AG09309 (cell line): ENCODE data around the gene LENG9.
"Not testable (repeated sequence)": the region's sequence is repeated elsewhere in the genome, so short reads cannot be mapped to it uniquely, and the experiment has no call there.

Source experiments
- DNase-seq: peaks from one replicate; pipeline ENCODE4 v3.0.0-alpha.2; 2010; ENCODE audit warnings: low read depth
- H3K4me3 ChIP-seq: 2 replicates; pipeline ENCODE4 v1.5.1; 2011; ENCODE audit warnings: mild to moderate bottlenecking, low read depth, low read length, moderate library complexity; ENCODE audit not compliant: control insufficient read depth
- TF ChIP-seq, protein P1 (sequence below): IDR thresholded peaks from 2 replicates; pipeline ENCODE4 v1.5.1; 2011; ENCODE audit warnings: mild to moderate bottlenecking, low read depth, low read length, inconsistent platforms; ENCODE audit not compliant: insufficient read depth, control insufficient read depth; ENCODE audit errors: missing control alignments

The LENG9 gene

DNA sequence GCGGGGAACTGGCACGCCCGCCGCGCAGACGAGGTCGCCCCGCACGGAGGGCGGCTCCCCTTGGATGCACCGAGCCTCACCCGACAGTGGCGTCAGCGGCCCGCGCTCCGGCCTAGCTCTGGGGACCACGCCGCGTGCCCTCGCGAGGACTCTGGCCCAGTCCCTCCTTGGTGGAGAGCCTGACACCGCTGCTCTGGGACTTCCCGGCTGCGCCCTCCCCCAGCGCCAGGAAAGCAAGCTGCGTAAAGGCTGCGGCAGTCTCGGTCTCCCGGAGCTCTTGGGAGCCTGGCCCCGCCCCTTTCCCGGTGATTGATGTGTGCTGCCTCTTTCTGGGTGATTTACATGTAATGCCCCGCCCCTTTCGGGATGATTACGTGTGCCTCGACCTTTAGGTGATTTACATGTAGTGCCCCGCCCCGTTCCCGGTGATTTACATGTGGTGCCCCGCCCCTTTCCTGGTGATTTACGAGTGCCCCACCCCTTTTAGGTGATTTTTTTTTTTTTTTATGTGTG lies at the start of gene LENG9:
Gene LENG9, minus strand, starts transcription at position 248 of the 513 bp plus-strand sequence. CDS start 252 bp downstream, outside the sequence.
- DNase-seq = peak; percentile 94
- peak within 1 kb of the TSS; percentile 58 for H3K4me3 ChIP-seq
- TF ChIP-seq, protein P1, sequence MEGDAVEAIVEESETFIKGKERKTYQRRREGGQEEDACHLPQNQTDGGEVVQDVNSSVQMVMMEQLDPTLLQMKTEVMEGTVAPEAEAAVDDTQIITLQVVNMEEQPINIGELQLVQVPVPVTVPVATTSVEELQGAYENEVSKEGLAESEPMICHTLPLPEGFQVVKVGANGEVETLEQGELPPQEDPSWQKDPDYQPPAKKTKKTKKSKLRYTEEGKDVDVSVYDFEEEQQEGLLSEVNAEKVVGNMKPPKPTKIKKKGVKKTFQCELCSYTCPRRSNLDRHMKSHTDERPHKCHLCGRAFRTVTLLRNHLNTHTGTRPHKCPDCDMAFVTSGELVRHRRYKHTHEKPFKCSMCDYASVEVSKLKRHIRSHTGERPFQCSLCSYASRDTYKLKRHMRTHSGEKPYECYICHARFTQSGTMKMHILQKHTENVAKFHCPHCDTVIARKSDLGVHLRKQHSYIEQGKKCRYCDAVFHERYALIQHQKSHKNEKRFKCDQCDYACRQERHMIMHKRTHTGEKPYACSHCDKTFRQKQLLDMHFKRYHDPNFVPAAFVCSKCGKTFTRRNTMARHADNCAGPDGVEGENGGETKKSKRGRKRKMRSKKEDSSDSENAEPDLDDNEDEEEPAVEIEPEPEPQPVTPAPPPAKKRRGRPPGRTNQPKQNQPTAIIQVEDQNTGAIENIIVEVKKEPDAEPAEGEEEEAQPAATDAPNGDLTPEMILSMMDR = no peak

DNA sequence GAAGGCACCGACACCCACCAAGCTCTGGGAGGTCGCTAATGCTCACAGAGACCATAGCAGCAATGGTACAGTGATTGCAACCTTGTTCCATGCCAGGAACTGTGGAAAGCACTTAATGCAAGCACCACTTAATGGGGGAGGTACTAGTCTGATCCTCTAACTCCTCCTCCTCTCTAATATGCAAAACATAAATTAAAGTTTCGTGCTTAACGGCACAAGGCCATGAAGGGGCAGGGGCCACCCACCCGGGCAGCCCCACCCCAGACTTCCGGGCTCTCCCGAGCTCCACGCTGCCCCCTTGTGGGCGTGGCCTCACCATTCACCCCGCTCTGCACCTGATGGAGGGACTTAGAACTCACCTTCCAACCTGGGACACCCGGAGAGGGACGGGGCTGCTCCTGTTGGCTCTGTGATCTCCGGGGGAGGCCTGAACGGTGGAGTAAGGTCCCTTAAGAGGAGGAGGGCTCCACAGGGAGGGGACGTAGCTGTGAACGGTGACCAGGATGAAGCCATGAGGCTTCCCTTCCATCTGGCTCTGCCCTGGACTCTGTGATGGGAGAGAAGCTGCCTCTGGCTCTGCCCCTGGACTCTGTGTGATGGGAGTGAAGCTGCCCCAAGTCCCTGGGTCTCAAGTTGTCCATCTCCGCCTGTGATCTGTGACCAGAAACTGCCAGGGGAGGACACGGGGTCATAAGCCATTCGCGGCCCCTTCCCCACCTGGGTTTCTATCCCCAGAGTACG lies 45.8 kb upstream of the LENG9 start:
- H3K4me3 ChIP-seq, DNase-seq: not testable (repeated sequence)

DNA sequence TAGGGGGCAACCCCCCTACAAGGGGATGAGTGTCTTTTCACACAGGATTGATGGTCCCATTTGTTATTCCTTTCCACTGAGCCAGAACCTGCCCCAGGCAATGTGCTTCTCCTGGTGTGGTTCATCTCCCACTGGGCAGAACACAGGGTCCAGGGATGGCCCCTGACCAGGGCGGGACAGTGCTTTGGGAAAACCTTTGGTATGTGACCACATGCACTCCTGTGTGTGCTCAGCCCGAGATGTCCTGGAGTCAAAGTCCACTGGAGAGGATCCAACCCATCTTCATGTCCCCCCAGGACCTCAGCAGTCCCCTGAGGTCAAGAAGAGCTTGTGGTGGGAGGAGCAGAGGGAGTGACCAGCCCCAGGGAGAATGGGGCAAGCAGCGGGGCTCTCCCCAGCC lies 44.9 kb upstream of the LENG9 start:
- not testable (repeated sequence) for H3K4me3 ChIP-seq

DNA sequence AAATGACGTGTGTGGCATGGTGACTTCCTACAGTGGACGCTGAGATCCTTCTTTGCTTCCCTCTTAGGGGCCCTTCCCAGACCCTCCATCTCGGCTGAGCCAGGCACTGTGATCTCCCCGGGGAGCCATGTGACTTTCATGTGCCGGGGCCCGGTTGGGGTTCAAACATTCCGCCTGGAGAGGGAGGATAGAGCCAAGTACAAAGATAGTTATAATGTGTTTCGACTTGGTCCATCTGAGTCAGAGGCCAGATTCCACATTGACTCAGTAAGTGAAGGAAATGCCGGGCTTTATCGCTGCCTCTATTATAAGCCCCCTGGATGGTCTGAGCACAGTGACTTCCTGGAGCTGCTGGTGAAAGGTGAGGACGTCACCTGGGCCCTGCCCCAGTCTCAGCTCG lies 44.2 kb upstream of the LENG9 start:
- DNase-seq = no peak
- H3K4me3 ChIP-seq = no peak overlapping the region
- TF ChIP-seq, protein P1 = no peak

More for the DNA sequence above, 44.9 kb upstream of the LENG9 start:
- DNase-seq = not testable (repeated sequence)

DNA sequence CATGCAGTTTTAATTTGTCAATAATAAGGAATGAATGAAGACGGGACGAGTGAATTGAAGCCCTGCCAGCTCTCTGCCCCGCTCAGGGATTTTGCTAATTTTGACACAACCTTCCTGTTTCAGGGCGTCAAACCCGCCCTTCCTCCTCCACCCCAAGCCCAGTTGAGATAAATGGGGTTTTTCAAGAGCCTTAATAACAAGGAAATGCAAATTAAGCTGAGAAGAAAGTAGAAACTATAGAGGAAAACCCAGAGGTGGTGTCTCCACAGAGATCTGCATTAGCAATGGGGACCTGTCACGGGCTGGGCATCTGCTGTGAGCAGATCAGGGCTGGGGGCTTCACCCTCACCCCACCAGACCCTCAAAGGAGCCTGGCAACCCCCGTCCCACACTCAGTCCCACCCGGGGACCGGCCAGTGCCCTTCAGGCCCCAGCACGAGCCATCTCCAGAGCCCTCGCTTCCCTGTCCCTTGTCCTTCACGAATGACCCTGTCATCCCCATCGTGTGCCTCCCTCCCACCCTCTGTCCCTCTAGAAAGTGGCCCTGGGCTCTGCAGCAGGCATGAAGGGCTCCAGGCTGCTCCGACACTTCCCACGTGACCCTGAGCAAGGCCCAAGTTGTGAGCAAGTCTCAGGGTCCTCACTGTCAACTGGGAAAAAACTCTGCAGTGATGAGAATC lies 43.6 kb upstream of the LENG9 start:
- not testable (repeated sequence) for H3K4me3 ChIP-seq, DNase-seq

DNA sequence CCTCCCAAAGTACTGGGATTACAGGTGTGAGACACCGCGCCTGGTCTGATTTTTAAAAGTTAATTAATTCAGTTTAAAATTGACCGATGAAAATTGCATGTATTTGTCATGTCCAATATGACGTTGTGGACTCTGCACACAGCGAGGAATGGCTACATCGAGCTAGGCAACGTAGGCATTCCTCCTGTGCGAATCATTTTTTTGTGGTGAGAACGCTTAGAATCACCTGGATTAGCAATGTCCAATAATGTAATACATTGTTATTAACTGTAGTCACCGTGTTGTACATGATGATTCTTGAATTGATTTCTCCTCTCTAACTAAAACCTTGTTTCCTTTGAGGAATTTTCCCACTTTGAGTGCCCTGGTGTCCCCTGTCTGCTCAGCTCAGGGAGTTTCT lies 42.5 kb upstream of the LENG9 start:
- no peak for DNase-seq
- no peak overlapping the region for H3K4me3 ChIP-seq
- TF ChIP-seq, protein P1 = no peak

DNA sequence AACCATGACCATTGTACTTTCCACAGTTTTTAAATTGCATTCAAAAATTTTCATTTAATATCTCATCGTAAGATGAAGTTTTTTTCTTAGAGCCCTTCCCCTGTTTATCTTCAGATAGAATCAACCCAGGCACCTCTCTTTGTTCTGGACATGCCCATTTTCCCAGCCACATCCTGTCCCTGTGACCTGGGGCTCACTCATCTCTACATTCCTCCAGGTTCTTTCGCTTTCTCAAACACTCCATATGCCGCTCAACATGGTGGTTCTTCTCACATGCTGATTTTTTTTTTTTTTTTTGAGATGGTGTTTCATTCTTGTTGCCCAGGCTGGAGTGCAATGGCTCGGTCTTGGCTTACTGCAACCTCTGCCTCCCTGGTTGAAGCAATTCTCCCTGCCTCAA lies 42.0 kb upstream of the LENG9 start:
- not testable (repeated sequence) for H3K4me3 ChIP-seq, DNase-seq

DNA sequence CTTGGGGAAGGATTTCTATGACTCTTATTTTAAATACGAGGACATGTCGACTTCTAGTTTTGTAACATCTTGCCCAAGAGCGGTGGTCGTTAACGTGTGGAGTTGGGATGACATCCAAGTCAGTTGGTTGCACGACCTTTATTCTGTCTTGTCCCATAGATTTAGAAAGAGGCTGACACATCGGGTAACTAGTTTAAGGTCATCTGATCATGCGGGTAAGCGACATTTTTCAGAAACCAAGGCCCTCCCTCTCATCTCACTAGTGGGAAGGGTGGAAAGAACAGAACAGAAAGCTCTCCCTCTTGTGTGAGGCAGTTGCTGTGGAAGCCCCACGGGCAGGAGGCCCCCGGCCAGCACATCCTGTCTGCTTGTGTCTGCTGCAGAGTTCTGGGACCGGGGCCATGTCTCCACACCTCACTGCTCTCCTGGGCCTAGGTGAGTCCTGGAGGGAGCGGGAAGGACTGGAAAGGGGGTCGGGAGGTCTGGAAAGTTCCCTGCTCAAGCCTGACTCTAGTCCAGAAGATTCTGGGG lies 39.0 kb upstream of the LENG9 start, which contains the start of gene LAIR2:
Gene LAIR2, plus strand, starts transcription at position 314 of the 531 bp plus-strand sequence. Its CDS starts 88 bp downstream, at position 402.
- no peak for DNase-seq
- no peak within 1 kb of the TSS for H3K4me3 ChIP-seq
- TF ChIP-seq, protein P1 = no peak

DNA sequence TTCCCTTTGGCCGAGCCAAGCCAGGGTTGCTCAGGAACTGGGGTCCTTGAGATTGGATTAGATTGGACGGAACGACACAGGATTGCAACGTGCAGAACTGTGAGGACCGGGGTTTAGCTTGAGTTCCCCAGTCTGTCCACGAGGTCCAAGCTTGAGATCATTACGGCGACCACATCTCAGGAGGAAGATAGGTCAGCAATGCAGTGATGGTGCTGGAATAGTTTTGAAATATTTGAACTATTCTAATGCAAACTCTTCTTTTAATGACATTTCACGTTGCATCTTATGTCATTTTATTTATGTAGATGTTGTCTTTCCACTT lies 34.8 kb upstream of the LENG9 start:
- not testable (repeated sequence) for H3K4me3 ChIP-seq, DNase-seq

DNA sequence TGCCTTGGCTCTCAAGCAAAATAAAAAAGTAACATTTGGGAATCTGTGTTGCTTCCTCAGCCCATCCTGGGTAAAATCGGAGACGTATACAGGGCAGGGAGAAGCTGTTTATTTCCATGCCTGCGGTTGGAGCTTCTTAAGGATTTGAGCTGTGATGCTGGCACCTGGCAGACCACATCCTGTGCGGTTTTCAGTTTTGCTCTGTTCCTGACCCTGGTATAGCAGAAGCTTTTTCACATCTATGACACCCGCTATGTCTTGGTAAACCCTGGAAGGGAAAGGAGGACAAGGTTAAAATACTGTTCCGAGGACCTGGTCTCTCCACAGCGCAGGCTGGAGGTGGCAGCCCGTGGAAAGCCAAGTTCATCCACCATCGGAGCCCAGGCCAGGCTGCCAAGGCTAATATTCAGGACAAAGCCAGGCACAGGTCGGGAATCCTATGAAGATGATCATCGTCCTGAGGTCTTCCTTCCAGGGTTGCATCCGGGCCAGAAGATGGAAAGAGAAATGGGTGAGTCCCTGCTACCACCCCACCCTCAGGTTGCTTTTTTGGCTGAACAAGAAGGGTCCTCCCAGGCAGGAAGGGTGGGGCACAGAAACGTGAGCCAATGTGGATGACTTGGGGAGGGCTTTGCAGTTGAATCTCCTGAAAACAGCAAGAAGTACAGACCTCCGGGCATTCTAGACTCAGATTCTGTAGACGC lies 34.3 kb upstream of the LENG9 start:
- not testable (repeated sequence) for H3K4me3 ChIP-seq, DNase-seq

DNA sequence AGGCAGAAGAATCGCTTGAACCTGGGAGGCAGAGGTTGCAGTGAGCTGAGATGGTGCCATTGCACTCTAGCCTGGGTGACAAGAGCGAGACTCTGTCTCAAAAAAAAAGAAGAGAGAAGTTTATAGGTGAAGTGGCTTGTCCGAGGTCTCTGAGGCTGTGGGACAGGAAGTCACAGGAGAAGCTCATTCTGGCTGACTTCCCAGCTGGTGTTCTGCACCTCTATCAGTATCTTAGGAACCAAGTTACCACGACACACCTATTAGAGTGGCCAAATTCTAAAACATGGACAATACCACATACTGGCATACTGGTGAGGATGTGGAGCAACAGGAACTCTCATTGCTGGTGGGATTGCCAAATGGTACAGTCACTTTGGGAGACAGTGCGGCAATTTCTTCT lies 31.7 kb upstream of the LENG9 start:
- not testable (repeated sequence) for H3K4me3 ChIP-seq, DNase-seq
